GM10248 (cell line): ENCODE results near the gene ING3.
"Not testable (repeated sequence)": the region's sequence is repeated elsewhere in the genome, so short reads cannot be mapped to it uniquely, and the experiment has no call there.

Source experiments
- CTCF ChIA-PET: fragments of 300-600 bp; sonication (Branson Sonifier 250); formaldehyde crosslinking; extraction: SDS; loops from one replicate; lab custom pipeline; 2021; ENCODE audit warnings: antibody characterized with exemption; lab: Yijun Ruan, JAX
- POLR2A ChIA-PET: fragments of 350-650 bp; sonication (Branson Sonifier 250); formaldehyde crosslinking; extraction: SDS; loops from one replicate; lab custom pipeline; 2020; ENCODE audit warnings: antibody characterized with exemption; lab: Yijun Ruan, JAX
- DNase-seq: peaks from one replicate; pipeline ENCODE4 v3.0.0; 2012; ENCODE audit errors: extremely low spot score
- CTCF ChIP-seq: IDR thresholded peaks from 2 replicates; pipeline ENCODE4 v1.5.1; 2012; ENCODE audit warnings: mild to moderate bottlenecking, low read depth; ENCODE audit errors: extremely low read depth, missing control alignments, control extremely low read depth

Gene ING3

DNA sequence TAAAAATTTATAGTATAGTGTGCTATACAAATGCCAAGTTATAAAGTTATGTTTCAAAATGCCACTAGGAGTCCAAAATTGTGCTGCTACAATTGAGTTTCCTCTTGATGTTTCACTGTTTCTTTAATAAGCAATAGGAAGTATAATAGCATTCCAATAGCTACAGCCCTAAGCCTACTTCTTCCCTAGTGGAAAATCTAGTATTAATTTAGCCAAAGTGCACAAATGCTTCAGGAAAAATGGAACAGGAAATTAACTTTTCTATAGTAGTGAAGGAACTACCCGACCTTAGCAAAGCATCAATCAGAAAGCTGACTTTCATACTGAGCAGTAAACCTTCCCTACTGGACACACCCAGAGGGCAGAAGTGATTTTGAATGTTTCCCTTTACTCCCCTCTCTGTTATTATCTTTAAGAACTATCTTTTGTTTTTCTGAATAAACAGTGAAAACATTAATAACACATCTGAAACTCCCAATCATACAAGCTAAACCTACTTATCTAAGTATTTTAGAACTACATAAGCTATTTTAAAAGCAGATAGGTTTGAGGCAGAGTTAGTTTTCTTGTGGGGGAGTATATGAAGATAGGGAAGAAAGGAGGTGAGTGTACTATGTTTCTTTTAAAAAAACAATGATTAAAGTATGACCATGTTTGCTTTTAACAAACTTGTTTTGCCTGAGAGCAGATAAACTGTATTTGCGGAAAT lies 51.6 kb downstream of the ING3 start:
- ChIA-PET POLR2A (no interaction called here), CTCF (interaction anchor here (0.6 to 7.6 kb wide), 3 partner anchors 13 to 395 kb away, joined by 3 to 75 read pairs (median 3); partner anchors contain the start of gene CPED1)
- DNase-seq: no peak
- TF ChIP-seq CTCF: no peak

DNA sequence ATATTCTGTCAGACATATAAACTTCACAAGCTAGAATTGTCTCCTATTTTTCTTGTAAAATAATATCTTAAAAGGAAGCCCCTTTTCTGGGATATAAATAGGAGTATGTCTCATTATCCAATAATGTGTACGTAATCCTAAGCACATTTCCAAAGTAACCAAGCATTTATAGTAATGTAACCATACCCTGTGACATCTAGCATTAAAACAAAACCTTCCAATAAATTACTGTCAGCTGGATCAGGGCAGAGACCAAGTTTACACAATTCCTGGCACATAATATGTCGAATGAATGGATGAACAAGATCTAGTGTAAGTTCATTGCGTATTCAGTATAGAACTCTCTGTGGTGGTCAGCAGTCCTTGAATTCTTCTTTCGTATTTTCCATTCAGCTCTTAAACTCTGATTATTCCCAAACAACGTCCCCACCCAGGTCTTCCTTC lies 52.2 kb downstream of the ING3 start:
- ChIA-PET POLR2A (no interaction called here), CTCF (interaction anchor here (0.6 to 7.6 kb wide), 2 partner anchors 14 to 394 kb away, joined by 3 to 75 read pairs; partner anchors contain the start of gene CPED1)
- DNase-seq: no peak
- no peak for TF ChIP-seq CTCF

- no peak for DNase-seq
- CTCF ChIA-PET: no interaction called here
- POLR2A ChIA-PET: no interaction called here
- TF ChIP-seq CTCF: no peak
These were observed 53.6 kb downstream of the ING3 start for GRCh38 chr7:121003986-121004685.

DNA sequence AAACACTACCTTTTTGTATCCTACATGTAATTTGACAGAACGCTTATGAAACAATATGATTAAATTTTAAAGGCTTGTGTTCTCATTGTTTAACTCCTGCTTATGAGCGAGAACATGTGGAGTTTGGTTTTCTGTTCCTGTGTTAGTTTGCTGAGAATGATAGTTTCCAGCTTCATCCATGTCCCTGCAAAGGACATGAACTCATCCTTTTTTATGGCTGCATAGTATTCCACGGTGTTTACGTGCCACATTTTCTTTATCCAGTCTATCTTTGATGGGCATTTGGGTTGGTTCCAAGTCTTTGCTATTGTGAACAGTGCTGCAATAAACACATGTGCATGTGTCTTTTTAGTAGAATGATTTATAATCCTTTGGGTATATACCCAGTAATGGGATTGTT lies 54.5 kb downstream of the ING3 start:
- CTCF ChIA-PET, DNase-seq, POLR2A ChIA-PET: not testable (repeated sequence)

- no peak for TF ChIP-seq CTCF
- DNase-seq: no peak
- POLR2A ChIA-PET: no interaction called here
- CTCF ChIA-PET: no interaction called here
These were observed 55.5 kb downstream of the ING3 start for GRCh38 chr7:121005996-121006584.

DNA sequence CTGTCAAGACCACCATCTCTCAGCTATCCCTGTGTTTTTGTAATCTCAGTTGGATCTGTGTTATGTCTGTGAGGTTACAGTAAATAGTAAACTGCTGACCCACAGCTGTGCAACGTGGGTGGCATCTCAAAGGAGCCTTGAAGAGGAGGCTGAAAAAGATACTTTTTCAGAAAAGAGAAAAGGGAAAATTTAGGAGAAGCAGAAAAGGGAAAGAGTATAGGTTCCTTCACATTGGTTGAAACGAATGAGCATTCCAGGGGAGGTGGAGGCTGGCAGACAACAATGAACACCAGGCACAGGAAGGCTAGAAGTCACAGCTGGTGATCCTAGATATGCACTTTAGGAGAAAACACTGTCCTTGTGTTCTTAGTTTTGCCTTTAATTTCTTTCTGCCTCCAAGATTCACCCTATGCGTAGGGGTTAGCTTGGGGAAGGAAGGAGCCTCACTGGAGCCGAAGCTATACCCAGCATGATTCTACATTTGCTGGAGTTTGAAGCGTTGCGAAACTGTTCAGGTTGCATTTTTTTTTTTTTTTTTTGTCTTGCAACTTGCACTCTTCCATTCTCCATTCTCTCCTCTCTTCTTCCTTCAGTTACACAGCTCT lies 56.2 kb downstream of the ING3 start:
- ChIA-PET CTCF (no interaction called here), POLR2A (no interaction called here)
- DNase-seq: no peak
- TF ChIP-seq CTCF: no peak
